Fibroblast of skin of back (primary cell): ENCODE measurements around the gene THSD4.

Source experiments
- DNase-seq: peaks from one replicate; pipeline ENCODE4 v3.0.0-alpha.2; 2013

THSD4 gene

GRCh38 chr15:71510763-71511162, 395.5 kb downstream of the THSD4 start:
- no peak for DNase-seq

- DNase-seq, result no peak
Measured at GRCh38 chr15:71511796-71512681, 396.8 kb downstream of the THSD4 start.

GRCh38 chr15:71512682-71513006, 397.4 kb downstream of the THSD4 start:
- DNase-seq, result no peak

- no peak for DNase-seq
Measured at GRCh38 chr15:71515375-71516186, 400.3 kb downstream of the THSD4 start.

- DNase-seq, result no peak
Measured at GRCh38 chr15:71517751-71518150, 402.5 kb downstream of the THSD4 start.

GRCh38 chr15:71518661-71519060, 403.4 kb downstream of the THSD4 start:
- no peak for DNase-seq

- DNase-seq, result peak; percentile 71
Measured at GRCh38 chr15:71526060-71526820, 411.0 kb downstream of the THSD4 start.

GRCh38 chr15:71529361-71529760, 414.1 kb downstream of the THSD4 start:
- DNase-seq, result no peak

GRCh38 chr15:71530116-71530515, 414.8 kb downstream of the THSD4 start:
- no peak for DNase-seq

GRCh38 chr15:71532994-71533393, 417.7 kb downstream of the THSD4 start:
- no peak for DNase-seq

GRCh38 chr15:71538181-71538580, 422.9 kb downstream of the THSD4 start:
- no peak for DNase-seq

GRCh38 chr15:71541746-71542145, 426.5 kb downstream of the THSD4 start:
- no peak for DNase-seq

- DNase-seq, result no peak
Measured at GRCh38 chr15:71542836-71543235, 427.6 kb downstream of the THSD4 start.

- DNase-seq, result no peak
Measured at GRCh38 chr15:71543413-71543812, 428.1 kb downstream of the THSD4 start.

GRCh38 chr15:71545223-71545760, 430.0 kb downstream of the THSD4 start:
- no peak for DNase-seq

- no peak for DNase-seq
Measured at GRCh38 chr15:71545923-71546322, 430.7 kb downstream of the THSD4 start.

- no peak for DNase-seq
Measured at GRCh38 chr15:71547011-71547410, 431.7 kb downstream of the THSD4 start.

GRCh38 chr15:71548401-71548807, 433.1 kb downstream of the THSD4 start:
- DNase-seq, result no peak

GRCh38 chr15:71549091-71549490, 433.8 kb downstream of the THSD4 start:
- no peak for DNase-seq

- DNase-seq, result no peak
Measured at GRCh38 chr15:71549697-71550096, 434.4 kb downstream of the THSD4 start.

- DNase-seq, result no peak
Measured at GRCh38 chr15:71551566-71551965, 436.3 kb downstream of the THSD4 start.

GRCh38 chr15:71559098-71559497, 443.8 kb downstream of the THSD4 start:
- DNase-seq, result peak; percentile 70

GRCh38 chr15:71559616-71560015, 444.3 kb downstream of the THSD4 start:
- DNase-seq, result no peak
